Medulla oblongata (tissue), 1 donor: ENCODE measurements around the gene SERPINB6.
"Not testable (repeated sequence)": the region's sequence is repeated elsewhere in the genome, so short reads cannot be mapped to it uniquely, and the experiment has no call there.

Source experiments
- DNase-seq: peaks from one replicate; pipeline ENCODE4 v3.0.0-alpha.2; 2015; ENCODE audit errors: extremely low spot score

The SERPINB6 gene

GRCh38 chr6:2958776-2959175 is 12.6 kb downstream of the SERPINB6 start:
- no peak for DNase-seq

- peak; percentile 59 for DNase-seq
These were observed 13.0 kb downstream of the SERPINB6 start for GRCh38 chr6:2958331-2958711.

- no peak for DNase-seq
These were observed 13.6 kb downstream of the SERPINB6 start for GRCh38 chr6:2957696-2958330.

- no peak for DNase-seq
These were observed 14.3 kb downstream of the SERPINB6 start for GRCh38 chr6:2956930-2957685.

- no peak for DNase-seq
These were observed 18.3 kb downstream of the SERPINB6 start for GRCh38 chr6:2953098-2953497.

- peak; percentile 70 for DNase-seq
These were observed 18.7 kb downstream of the SERPINB6 start for GRCh38 chr6:2952557-2953095.

GRCh38 chr6:2951728-2952127 is 19.6 kb downstream of the SERPINB6 start:
- DNase-seq: peak; percentile 61

GRCh38 chr6:2950713-2951112 is 20.7 kb downstream of the SERPINB6 start:
- no peak for DNase-seq

- no peak for DNase-seq
These were observed 21.8 kb downstream of the SERPINB6 start for GRCh38 chr6:2949536-2950083.

- no peak for DNase-seq
These were observed 22.2 kb downstream of the SERPINB6 start for GRCh38 chr6:2949121-2949520.

- no peak for DNase-seq
These were observed 22.9 kb downstream of the SERPINB6 start for GRCh38 chr6:2948228-2949025.

- no peak for DNase-seq
These were observed 23.9 kb downstream of the SERPINB6 start for GRCh38 chr6:2947445-2947844.

- DNase-seq: no peak
These were observed 26.3 kb downstream of the SERPINB6 start for GRCh38 chr6:2945153-2945452.

GRCh38 chr6:2944405-2945152 is 26.8 kb downstream of the SERPINB6 start:
- DNase-seq: no peak

GRCh38 chr6:2943564-2943955 is 27.8 kb downstream of the SERPINB6 start:
- DNase-seq: no peak

- DNase-seq: no peak
These were observed 28.3 kb downstream of the SERPINB6 start for GRCh38 chr6:2942914-2943563.

- DNase-seq: not testable (repeated sequence)
These were observed 29.3 kb downstream of the SERPINB6 start for GRCh38 chr6:2942116-2942515.

GRCh38 chr6:2940851-2941250 is 30.5 kb downstream of the SERPINB6 start:
- DNase-seq: no peak

GRCh38 chr6:2940010-2940850 is 31.1 kb downstream of the SERPINB6 start:
- DNase-seq: no peak
